ENCODE results near the gene SPATA1. TPM values are rescaled to one million over a fixed set of nuclear protein-coding genes. Genes with fewer than 3 reads are reported as not detected.

The SPATA1 gene
- total RNA-seq, 1 donor from 2014 or later = 2.5 TPM

GRCh38 chr1:84538599-84538998 is 32.4 kb downstream of the SPATA1 start:
- Histone ChIP-seq H3K36me3 (no peaks in the 10 kb centered on the region), H3K9ac (no peak overlapping the region), H3K27me3 (no peaks in the 10 kb centered on the region), H3K4me3 (no peak overlapping the region), H3K4me2 (no peak overlapping the region), H3K9me3 (ENCODE audit: low read depth) (no peaks in the 10 kb centered on the region), H4K20me1 (ENCODE audit: low read depth) (no peaks in the 10 kb centered on the region), H3K27ac (no peak overlapping the region), H3K4me1 (no peaks in the 10 kb centered on the region), H2AFZ (replicated peaks) (no peak overlapping the region), H3F3A (ENCODE audit: low read depth) (no peaks in the 10 kb centered on the region), H3K79me2 (ENCODE audit: low read depth) (no peaks in the 10 kb centered on the region)
- no peaks in the 10 kb centered on the region for H3K4me1 Mint-ChIP-seq
- H3K27me3 Mint-ChIP-seq (ENCODE audit: insufficient read depth, low read depth) = no peaks in the 10 kb centered on the region
- TF ChIP-seq CTCF (IDR thresholded peaks at IDR 0.05) (no peak), EZH2 (IDR thresholded peaks at IDR 0.05) (no peak), EZH2phosphoT487 (IDR thresholded peaks at IDR 0.05) (no peak)
- H3K9me3 Mint-ChIP-seq = no peaks in the 10 kb centered on the region
- H3K36me3 Mint-ChIP-seq = no peaks in the 10 kb centered on the region
- no peak overlapping the region for H3K27ac Mint-ChIP-seq
- no peak overlapping the region for H3K4me3 Mint-ChIP-seq
- DNase-seq (ENCODE audit: low spot score) = no peak

- H3K9me3 ChIP-seq (ENCODE audit: low read depth) = no peaks in the 10 kb centered on the region
- no peaks in the 10 kb centered on the region for H3K27me3 Mint-ChIP-seq (ENCODE audit: insufficient read depth, low read depth)
- H3K4me1 Mint-ChIP-seq = no peaks in the 10 kb centered on the region
- no peak for DNase-seq (ENCODE audit: low spot score)
- H3K4me3 ChIP-seq = no peak overlapping the region
- no peak overlapping the region for H3K4me2 ChIP-seq
- H3K36me3 Mint-ChIP-seq = no peaks in the 10 kb centered on the region
- H3K9ac ChIP-seq = no peak overlapping the region
- H3K27me3 ChIP-seq = no peaks in the 10 kb centered on the region
- no peaks in the 10 kb centered on the region for H3K9me3 Mint-ChIP-seq
- no peaks in the 10 kb centered on the region for H4K20me1 ChIP-seq (ENCODE audit: low read depth)
- no peaks in the 10 kb centered on the region for H3F3A ChIP-seq (ENCODE audit: low read depth)
- no peak overlapping the region for H3K27ac Mint-ChIP-seq
- no peak for TF ChIP-seq CTCF (IDR thresholded peaks at IDR 0.05)
- TF ChIP-seq EZH2phosphoT487 (IDR thresholded peaks at IDR 0.05) = no peak
- TF ChIP-seq EZH2 (IDR thresholded peaks at IDR 0.05) = no peak
- H3K27ac ChIP-seq = no peak overlapping the region
- H3K4me1 ChIP-seq = no peaks in the 10 kb centered on the region
- H2AFZ ChIP-seq (replicated peaks) = no peak overlapping the region
- no peaks in the 10 kb centered on the region for H3K36me3 ChIP-seq
- no peaks in the 10 kb centered on the region for H3K79me2 ChIP-seq (ENCODE audit: low read depth)
- no peak overlapping the region for H3K4me3 Mint-ChIP-seq
Measured at GRCh38 chr1:84539972-84540371, 33.8 kb downstream of the SPATA1 start.

GRCh38 chr1:84540759-84541158 is 34.6 kb downstream of the SPATA1 start:
- H3K4me3 ChIP-seq = no peak overlapping the region
- no peak overlapping the region for H3K4me3 Mint-ChIP-seq
- no peaks in the 10 kb centered on the region for H3K9me3 Mint-ChIP-seq

More at GRCh38 chr1:84540759-84541158, 34.6 kb downstream of the SPATA1 start:
- no peaks in the 10 kb centered on the region for H3K79me2 ChIP-seq (ENCODE audit: low read depth)
- no peak for TF ChIP-seq CTCF (IDR thresholded peaks at IDR 0.05)
- TF ChIP-seq EZH2 (IDR thresholded peaks at IDR 0.05) = no peak
- no peak for TF ChIP-seq EZH2phosphoT487 (IDR thresholded peaks at IDR 0.05)
- Mint-ChIP-seq H3K27ac (no peak overlapping the region), H3K27me3 (ENCODE audit: insufficient read depth, low read depth) (no peaks in the 10 kb centered on the region), H3K4me1 (no peaks in the 10 kb centered on the region), H3K36me3 (no peaks in the 10 kb centered on the region)
- H2AFZ ChIP-seq (replicated peaks) = no peak overlapping the region
- H3K9me3 ChIP-seq (ENCODE audit: low read depth) = no peaks in the 10 kb centered on the region
- H3K36me3 ChIP-seq = no peaks in the 10 kb centered on the region
- no peaks in the 10 kb centered on the region for H4K20me1 ChIP-seq (ENCODE audit: low read depth)
- no peaks in the 10 kb centered on the region for H3K27me3 ChIP-seq
- no peaks in the 10 kb centered on the region for H3K4me1 ChIP-seq
- no peak overlapping the region for H3K27ac ChIP-seq
- DNase-seq (ENCODE audit: low spot score) = no peak
- H3K9ac ChIP-seq = no peak overlapping the region
- H3F3A ChIP-seq (ENCODE audit: low read depth) = no peaks in the 10 kb centered on the region
- no peak overlapping the region for H3K4me2 ChIP-seq

Measured in neural progenitor cell (in vitro differentiated cells).